T-helper 17 cell (primary cell): ENCODE data around the gene DBF4B. TPM values are rescaled to one million over a fixed set of nuclear protein-coding genes. Genes with fewer than 3 reads are reported as not detected.

Source experiments
- ATAC-seq: fragments of 150-1000 bp; cut with Tn5 transposase; 2 replicates; pipeline ENCODE4 v1.10.0; 2021; ENCODE audit warnings: mild to moderate bottlenecking, moderate library complexity
- DNase-seq, 3 donors: peaks; one replicate each; pipeline versions ENCODE4 v3.0.0 to v3.0.0-alpha.2; 2020 to 2021
- H3K9me3 ChIP-seq: one replicate; pipeline ENCODE4 v1.7.0; 2013; ENCODE audit warnings: low read length, mild to moderate bottlenecking; ENCODE audit not compliant: control insufficient read depth, poor library complexity, severe bottlenecking
- H3K27ac Mint-ChIP-seq: one replicate; pipeline ENCODE4 v1.8.0; 2022; ENCODE audit warnings: mild to moderate bottlenecking, moderate library complexity, mixed read lengths
- H3K27me3 Mint-ChIP-seq: one replicate; pipeline ENCODE4 v1.8.0; 2022; ENCODE audit warnings: mixed read lengths
- H3K36me3 Mint-ChIP-seq: one replicate; pipeline ENCODE4 v1.8.0; 2022; ENCODE audit warnings: low read depth, mixed read lengths
- H3K4me1 Mint-ChIP-seq: one replicate; pipeline ENCODE4 v1.8.0; 2022; ENCODE audit warnings: mild to moderate bottlenecking, mixed read lengths
- H3K4me3 Mint-ChIP-seq: one replicate; pipeline ENCODE4 v1.8.0; 2022; ENCODE audit warnings: mild to moderate bottlenecking, moderate library complexity, mixed read lengths
- total RNA-seq, 4 donors: library from RNA in 2 of 4; stranded (reverse) in 2 of 4; gene quantifications; one replicate each; pipeline ENCODE4 v1.2.3 and lab custom pipeline; 2022 to 2026

DBF4B gene
- total RNA-seq, 2 donors from 2014 or later = 2.2 to 3.8 TPM

- DNase-seq (no peak), ATAC-seq (no peak)
- H3K36me3 Mint-ChIP-seq = no peaks in the 10 kb centered on the region
Observed at GRCh38 chr17:44795928-44796327, 87.5 kb downstream of the DBF4B start.

GRCh38 chr17:44796731-44797130, 88.3 kb downstream of the DBF4B start:
- Mint-ChIP-seq H3K4me1 (peaks cover 2% of the 10 kb centered on the region), H3K27me3 (peaks cover 15% of the 10 kb centered on the region)

More at GRCh38 chr17:44795928-44796327, 87.5 kb downstream of the DBF4B start:
- no peaks in the 10 kb centered on the region for H3K9me3 ChIP-seq
- Mint-ChIP-seq H3K4me1 (peaks cover 2% of the 10 kb centered on the region), H3K27ac (no peak overlapping the region), H3K4me3 (no peak overlapping the region), H3K27me3 (peaks cover 15% of the 10 kb centered on the region)

DNA sequence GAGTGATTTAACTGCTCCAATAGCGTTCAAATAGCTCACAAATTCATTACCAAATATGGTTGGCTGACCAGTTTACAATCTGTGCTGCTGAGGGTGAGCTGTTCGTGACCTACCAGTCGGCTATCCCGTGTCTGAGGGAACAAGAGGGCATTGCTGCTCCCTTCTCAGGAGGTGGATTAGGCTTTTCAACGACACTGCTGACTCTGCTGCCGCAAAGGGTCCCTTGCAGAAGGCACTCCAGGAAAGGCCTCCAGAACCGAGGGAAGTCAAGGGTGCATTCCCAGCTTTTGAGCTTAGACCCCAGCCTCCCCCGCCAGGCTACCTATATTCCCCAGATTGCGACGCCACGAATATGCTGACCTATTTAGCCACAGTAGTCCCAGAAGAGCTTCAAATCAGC, 89.3 kb downstream of the DBF4B start:
- Mint-ChIP-seq H3K27ac (no peak overlapping the region), H3K4me1 (peaks cover 2% of the 10 kb centered on the region), H3K36me3 (no peaks in the 10 kb centered on the region), H3K4me3 (no peak overlapping the region), H3K27me3 (peaks cover 15% of the 10 kb centered on the region)
- DNase-seq = no peak
- no peak for ATAC-seq
- H3K9me3 ChIP-seq = no peaks in the 10 kb centered on the region

More at GRCh38 chr17:44796731-44797130, 88.3 kb downstream of the DBF4B start:
- H3K4me3 Mint-ChIP-seq = no peak overlapping the region
- H3K36me3 Mint-ChIP-seq = no peaks in the 10 kb centered on the region
- DNase-seq (no peak), ATAC-seq (no peak)
- H3K27ac Mint-ChIP-seq = no peak overlapping the region
- H3K9me3 ChIP-seq = no peaks in the 10 kb centered on the region

- no peak for ATAC-seq
- Mint-ChIP-seq H3K4me3 (no peak overlapping the region), H3K36me3 (no peaks in the 10 kb centered on the region), H3K27ac (no peak overlapping the region), H3K27me3 (peaks cover 15% of the 10 kb centered on the region), H3K4me1 (peaks cover 2% of the 10 kb centered on the region)
- no peaks in the 10 kb centered on the region for H3K9me3 ChIP-seq
- no peak for DNase-seq
Observed at GRCh38 chr17:44798356-44798755, 89.9 kb downstream of the DBF4B start.

Other genes starting within 250 kb of the DBF4B start
- gene GPATCH8, start 205.3 kb upstream of the DBF4B start, total RNA-seq = 10 to 100 TPM; 63.4 to 79.6 TPM
- gene FZD2, start 151.2 kb upstream of the DBF4B start, total RNA-seq = under 1 TPM in 1 of 2 donors, not detected in 1; 0.22 TPM
- gene MEIOC, start 52.2 kb upstream of the DBF4B start, total RNA-seq = not detected
- gene CCDC43, start 18.9 kb upstream of the DBF4B start, total RNA-seq = 10 to 100 TPM; 19.2 to 23.8 TPM
- under 1 TPM; 0.08 to 0.40 TPM for gene ADAM11, start 50.3 kb downstream of the DBF4B start, total RNA-seq
- not detected for gene GJC1, start 121.6 kb downstream of the DBF4B start, total RNA-seq
- gene HIGD1B, start 139.2 kb downstream of the DBF4B start, total RNA-seq = not detected
- gene EFTUD2, start 190.8 kb downstream of the DBF4B start, total RNA-seq = 100 to 1,000 TPM; 109 to 133 TPM
- under 1 TPM in 1 of 2 donors, not detected in 1; 0.18 TPM for gene GFAP, start 206.8 kb downstream of the DBF4B start, total RNA-seq
- under 1 TPM in 1 of 2 donors, not detected in 1; 0.08 TPM for gene KIF18B, start 239.1 kb downstream of the DBF4B start, total RNA-seq